GM18508 (cell line): ENCODE data around the gene ZNF778.
"Not testable (repeated sequence)": the region's sequence is repeated elsewhere in the genome, so short reads cannot be mapped to it uniquely, and the experiment has no call there.

Experiments used
- ATAC-seq: cut with Tn5 transposase; IDR thresholded peaks from one replicate; pipeline ENCODE4 v1.9.1; 2021; ENCODE audit warnings: moderate number of reproducible peaks; ENCODE audit not compliant: insufficient read depth, unreplicated experiment

The ZNF778 gene

GRCh38 chr16:89247734-89248075 lies 30.2 kb downstream of the ZNF778 start:
- not testable (repeated sequence) for ATAC-seq

- ATAC-seq = no peak
Measured at GRCh38 chr16:89248196-89248982, 30.9 kb downstream of the ZNF778 start.

- no peak for ATAC-seq
Measured at GRCh38 chr16:89253548-89254287, 36.2 kb downstream of the ZNF778 start.

- no peak for ATAC-seq
Measured at GRCh38 chr16:89256651-89257254, 39.2 kb downstream of the ZNF778 start.

GRCh38 chr16:89257281-89257731 lies 39.8 kb downstream of the ZNF778 start:
- no peak for ATAC-seq

- no peak for ATAC-seq
Measured at GRCh38 chr16:89257757-89258465, 40.4 kb downstream of the ZNF778 start.

GRCh38 chr16:89259901-89260300 lies 42.4 kb downstream of the ZNF778 start:
- ATAC-seq = not testable (repeated sequence)

DNA sequence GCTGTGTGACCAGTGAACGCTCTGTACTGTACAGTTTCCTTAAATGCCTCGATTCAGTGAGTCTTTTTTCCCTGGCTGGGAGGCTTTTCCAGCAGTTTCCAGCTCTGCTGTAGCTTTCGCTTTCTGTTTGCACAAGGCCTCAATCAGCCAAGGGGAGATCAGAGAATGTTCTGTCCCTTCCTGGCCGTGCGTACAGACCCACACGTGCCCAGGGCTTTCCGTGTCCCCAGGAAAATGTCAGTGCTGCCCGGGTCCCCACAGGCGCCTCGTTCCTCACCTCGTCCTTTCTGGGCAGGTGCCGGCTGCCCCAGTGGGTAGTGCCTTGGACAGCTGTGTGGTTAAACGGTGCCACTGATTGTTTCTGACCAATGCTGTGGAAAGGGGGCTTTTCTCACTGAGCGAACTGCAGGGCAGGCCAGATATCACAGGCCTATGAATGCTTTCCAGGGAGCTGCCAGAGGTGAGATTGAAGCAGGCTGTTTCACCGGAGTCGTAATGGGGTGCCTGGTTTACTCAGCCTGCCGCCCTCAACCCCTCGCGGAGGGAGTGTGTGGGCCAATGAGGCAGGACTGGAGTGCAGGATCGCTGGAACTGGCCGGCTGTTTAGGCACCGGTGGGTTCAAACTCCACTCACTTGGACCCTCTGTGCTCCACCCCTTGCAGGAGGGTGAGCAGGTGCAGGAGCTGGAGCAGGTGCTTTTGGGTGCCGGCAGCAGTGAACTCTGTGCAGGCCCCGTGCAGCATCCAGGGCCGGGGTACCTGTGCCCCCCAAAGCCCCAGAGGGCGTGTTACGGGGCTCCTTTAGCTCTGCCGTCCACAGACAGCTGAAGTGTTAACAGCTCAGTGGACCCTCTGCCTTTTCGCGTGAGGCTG lies 44.4 kb downstream of the ZNF778 start:
- ATAC-seq = no peak

- no peak for ATAC-seq
Measured at GRCh38 chr16:89264800-89265550, 47.5 kb downstream of the ZNF778 start.

GRCh38 chr16:89265647-89266046 lies 48.1 kb downstream of the ZNF778 start:
- ATAC-seq = no peak

- ATAC-seq = no peak
Measured at GRCh38 chr16:89266521-89267134, 49.1 kb downstream of the ZNF778 start.

DNA sequence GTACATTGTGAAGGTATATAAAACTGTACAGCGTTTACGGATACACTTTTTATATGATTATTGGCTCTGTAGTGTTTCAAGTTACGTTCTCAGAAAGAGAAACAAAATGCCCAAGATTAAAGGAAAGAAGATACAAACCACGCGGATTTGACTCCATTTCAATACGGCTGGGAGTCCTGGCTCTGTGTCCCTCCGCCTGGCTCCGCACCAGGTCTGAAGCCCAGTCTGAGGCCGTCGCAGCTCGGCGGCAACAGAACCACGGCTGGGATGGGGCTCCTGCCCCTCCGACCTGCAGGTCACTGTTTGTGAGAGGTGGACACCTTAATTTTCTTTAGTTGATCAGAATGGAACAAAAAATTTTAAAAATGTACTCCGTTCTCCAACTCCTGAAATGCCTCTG lies 50.2 kb downstream of the ZNF778 start:
- not testable (repeated sequence) for ATAC-seq

DNA sequence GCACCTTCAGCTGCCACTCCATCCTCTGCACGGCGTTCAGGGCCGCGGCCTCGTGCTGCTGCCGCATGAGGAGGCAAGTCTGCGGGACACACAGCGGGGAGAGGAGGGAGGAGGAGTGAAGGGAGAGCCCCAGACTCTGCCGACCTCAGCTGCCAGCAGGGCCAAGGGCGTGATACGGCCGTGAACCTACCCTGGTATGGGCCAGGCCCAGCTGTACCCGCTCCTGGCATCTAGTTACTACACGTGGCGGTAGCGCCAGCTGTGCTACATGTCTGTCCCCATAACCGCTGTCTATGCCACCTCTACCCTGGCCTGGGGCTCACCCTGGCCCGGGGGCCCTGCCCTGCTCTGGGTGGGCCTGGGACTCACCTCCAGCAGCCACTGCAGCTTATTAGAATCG lies 51.1 kb downstream of the ZNF778 start:
- no peak for ATAC-seq

DNA sequence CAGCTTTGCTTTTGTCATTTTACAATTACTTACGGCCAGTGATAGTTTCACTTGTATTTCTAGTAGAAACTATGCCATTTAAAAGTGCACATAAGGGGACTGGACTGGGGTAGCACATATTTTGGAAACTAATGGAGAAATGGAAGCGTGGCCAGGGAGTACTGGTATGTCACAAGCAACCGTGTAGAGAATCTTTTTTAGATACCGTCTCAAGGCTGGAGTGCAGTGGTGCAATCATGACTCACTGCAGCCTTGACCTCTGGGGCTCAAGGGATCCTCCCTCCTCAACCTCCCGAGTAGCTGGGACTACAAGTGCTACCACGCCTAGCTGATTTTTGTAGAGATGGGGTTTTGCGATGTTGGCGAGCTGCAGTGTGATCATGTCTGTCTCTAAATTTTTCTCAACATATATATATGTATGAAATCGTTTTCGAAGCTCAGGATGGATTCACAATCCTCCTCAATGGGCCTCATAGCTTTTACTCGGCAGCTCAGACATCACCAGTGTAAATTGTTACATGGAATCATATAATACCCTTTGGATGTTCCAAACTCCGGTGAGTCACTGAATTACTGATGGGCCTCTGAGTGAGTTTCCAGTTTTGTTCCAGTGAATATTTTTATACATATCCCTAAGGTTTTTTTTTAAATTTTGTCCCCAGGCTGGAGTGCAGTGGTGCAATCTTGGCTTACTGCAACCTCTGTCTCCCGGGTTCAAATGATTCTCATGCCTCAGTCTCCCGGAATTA lies 51.7 kb downstream of the ZNF778 start:
- ATAC-seq = no peak

DNA sequence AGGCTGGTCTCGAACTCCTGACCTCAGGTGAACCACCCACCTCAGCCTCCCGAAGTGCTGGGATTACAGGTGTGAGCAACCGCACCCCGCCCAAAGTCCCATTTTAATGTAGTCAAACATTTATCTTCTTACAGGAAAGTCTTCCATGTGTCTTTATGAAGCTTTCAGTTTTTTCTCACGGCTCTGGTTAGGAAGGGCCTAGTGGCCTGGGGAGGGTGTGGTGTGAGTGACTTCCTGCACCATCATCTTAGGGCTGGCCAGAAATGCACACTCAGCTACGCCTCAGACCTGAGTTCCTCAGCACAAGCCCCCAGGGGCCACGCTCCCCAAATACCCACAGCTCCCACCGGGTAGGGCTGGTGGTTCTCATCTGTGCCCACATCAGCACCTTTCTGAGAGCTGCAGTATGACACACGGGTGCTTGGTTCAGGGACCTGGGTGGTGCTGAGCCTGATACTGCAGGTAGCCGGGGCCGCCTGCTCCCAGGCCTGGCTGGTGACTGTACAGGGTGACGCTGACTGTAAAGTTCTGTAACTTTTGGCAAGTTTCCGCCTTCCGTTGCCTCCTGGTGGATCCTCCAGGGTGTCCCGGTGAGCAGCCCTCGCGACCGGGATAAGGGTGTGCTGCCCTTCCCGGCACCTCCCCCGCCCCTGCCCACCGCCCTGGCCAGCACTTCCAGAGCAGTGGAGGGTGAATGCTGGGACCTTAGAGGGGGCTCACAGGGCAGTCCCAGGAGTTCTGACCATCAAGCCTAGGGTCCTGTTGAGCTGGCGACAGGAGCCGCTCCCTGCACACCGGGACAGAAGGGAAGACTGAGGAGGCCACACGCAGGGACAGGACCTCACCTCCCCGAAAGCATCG lies 52.5 kb downstream of the ZNF778 start:
- ATAC-seq = no peak

DNA sequence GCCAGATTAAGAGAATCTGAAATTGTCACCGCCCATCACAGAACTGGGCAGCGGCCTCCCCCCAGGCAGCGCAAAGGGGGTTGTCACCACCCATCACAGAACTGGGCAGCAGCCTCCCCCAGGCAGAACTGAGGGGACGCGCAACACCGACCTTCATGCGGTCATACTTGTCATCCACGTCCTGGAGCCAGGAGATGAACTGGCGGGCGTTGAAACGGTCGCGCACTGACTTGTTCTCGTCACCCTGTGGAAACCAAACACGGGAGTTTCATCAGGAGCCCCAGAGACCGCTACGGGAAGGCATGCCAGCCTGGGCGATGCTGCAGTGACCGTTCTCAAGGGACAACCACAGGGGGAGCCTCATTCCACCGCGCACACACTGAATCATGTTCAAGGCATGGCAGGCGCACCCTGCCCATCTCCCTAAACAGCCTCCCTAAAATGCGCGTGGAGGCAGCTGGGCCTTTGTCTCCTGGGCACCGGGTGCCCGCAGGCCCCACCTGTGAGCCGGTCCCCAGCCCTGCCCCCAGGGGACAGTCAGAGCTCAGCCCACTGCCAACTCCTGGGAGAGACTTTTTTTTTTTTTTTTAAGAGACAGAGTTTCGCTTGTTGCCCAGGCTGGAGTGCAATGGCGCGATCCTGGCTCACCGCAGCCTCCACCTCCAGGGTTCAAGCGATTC lies 53.3 kb downstream of the ZNF778 start:
- no peak for ATAC-seq
